Brain microvascular endothelial cell (primary cell): ENCODE results near the gene BMERB1.

ENCODE experiments used
- DNase-seq: peaks from one replicate; pipeline ENCODE4 v3.0.0-alpha.2; 2020
- H3K27ac ChIP-seq: fragments of 250-450 bp; sonication (Bioruptor Pico); 2 replicates; pipeline ENCODE4 v1.5.1; 2020; ENCODE audit warnings: mild to moderate bottlenecking, moderate library complexity
- H3K27me3 ChIP-seq: fragments of 250-450 bp; sonication (Bioruptor Pico); replicated peaks from 2 replicates; pipeline ENCODE4 v1.5.1; 2020; ENCODE audit warnings: mild to moderate bottlenecking
- H3K36me3 ChIP-seq: fragments of 250-450 bp; sonication (Bioruptor Pico); replicated peaks from 2 replicates; pipeline ENCODE4 v1.5.1; 2020; ENCODE audit warnings: mild to moderate bottlenecking
- H3K4me3 ChIP-seq: 2 replicates; pipeline ENCODE4 v1.5.1; 2011; ENCODE audit warnings: low read depth, mild to moderate bottlenecking, control low read depth, low read length, moderate library complexity
- in situ Hi-C: cut with HindIII; loops from 2 replicates; pipeline ENCODE4 v1.10.0; 2017; ENCODE audit warnings: low sequenced_read_pairs, low pct_ligation_motif_present
- TF ChIP-seq, protein P1 (sequence below): IDR thresholded peaks from 2 replicates; pipeline ENCODE4 v1.5.1; 2011; ENCODE audit warnings: low read depth, mild to moderate bottlenecking, moderate library complexity, low read length, control low read depth, inconsistent platforms; ENCODE audit errors: missing control alignments

The BMERB1 gene

GRCh38 chr16:15509051-15509592 is 74.7 kb downstream of the BMERB1 start:
- Histone ChIP-seq H3K36me3 (no peaks in the 10 kb centered on the region), H3K27me3 (no peaks in the 10 kb centered on the region), H3K27ac (peak overlapping the region; percentile 80), H3K4me3 (no peak overlapping the region)
- TF ChIP-seq, protein P1, sequence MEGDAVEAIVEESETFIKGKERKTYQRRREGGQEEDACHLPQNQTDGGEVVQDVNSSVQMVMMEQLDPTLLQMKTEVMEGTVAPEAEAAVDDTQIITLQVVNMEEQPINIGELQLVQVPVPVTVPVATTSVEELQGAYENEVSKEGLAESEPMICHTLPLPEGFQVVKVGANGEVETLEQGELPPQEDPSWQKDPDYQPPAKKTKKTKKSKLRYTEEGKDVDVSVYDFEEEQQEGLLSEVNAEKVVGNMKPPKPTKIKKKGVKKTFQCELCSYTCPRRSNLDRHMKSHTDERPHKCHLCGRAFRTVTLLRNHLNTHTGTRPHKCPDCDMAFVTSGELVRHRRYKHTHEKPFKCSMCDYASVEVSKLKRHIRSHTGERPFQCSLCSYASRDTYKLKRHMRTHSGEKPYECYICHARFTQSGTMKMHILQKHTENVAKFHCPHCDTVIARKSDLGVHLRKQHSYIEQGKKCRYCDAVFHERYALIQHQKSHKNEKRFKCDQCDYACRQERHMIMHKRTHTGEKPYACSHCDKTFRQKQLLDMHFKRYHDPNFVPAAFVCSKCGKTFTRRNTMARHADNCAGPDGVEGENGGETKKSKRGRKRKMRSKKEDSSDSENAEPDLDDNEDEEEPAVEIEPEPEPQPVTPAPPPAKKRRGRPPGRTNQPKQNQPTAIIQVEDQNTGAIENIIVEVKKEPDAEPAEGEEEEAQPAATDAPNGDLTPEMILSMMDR = no peak
- in situ Hi-C loops = no loop called here
- DNase-seq = peak; percentile 84

- Histone ChIP-seq H3K4me3 (no peak overlapping the region), H3K36me3 (no peaks in the 10 kb centered on the region), H3K27me3 (no peaks in the 10 kb centered on the region), H3K27ac (peak overlapping the region; percentile 80)
- in situ Hi-C loops = no loop called here
- TF ChIP-seq, protein P1 = peak; percentile 45
- peak; percentile 82 for DNase-seq
These were observed 75.5 kb downstream of the BMERB1 start for GRCh38 chr16:15509593-15510535.

GRCh38 chr16:15510992-15511391 is 76.6 kb downstream of the BMERB1 start:
- in situ Hi-C loops = no loop called here
- H3K27ac ChIP-seq = peak overlapping the region; percentile 80
- DNase-seq = no peak
- H3K27me3 ChIP-seq = no peaks in the 10 kb centered on the region
- H3K36me3 ChIP-seq = peaks cover 4% of the 10 kb centered on the region
- TF ChIP-seq, protein P1 = no peak
- no peak overlapping the region for H3K4me3 ChIP-seq

- TF ChIP-seq, protein P1 = no peak
- Histone ChIP-seq H3K4me3 (no peak overlapping the region), H3K36me3 (peaks cover 4% of the 10 kb centered on the region), H3K27me3 (no peaks in the 10 kb centered on the region), H3K27ac (no peak overlapping the region)
- no peak for DNase-seq
- in situ Hi-C loops = no loop called here
These were observed 77.5 kb downstream of the BMERB1 start for GRCh38 chr16:15511759-15512487.

DNA sequence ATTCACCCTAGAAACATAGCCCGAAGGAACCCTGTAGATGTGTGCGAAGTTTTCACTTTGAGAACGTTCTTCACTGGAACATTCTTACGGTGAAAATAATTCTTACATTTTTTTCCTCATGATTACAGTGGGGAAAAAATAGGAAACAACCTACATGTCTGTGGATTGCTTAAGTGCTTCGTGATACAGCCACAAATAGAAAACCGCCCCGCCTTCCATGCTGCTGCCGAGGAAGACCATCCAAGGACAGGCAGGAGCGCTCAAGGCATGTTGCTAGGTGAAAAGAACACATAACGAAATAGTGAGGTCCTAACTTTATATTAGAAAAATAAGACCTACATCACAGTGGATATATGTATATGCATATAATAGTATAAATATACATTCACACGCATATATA is 78.8 kb downstream of the BMERB1 start:
- peaks cover 4% of the 10 kb centered on the region for H3K36me3 ChIP-seq
- TF ChIP-seq, protein P1 = no peak

More for the DNA sequence above, 78.8 kb downstream of the BMERB1 start:
- Histone ChIP-seq H3K4me3 (no peak overlapping the region), H3K27ac (no peak overlapping the region), H3K27me3 (no peaks in the 10 kb centered on the region)
- no peak for DNase-seq
- in situ Hi-C loops = no loop called here
